Small intestine (tissue), 7 donors: ENCODE measurements around the gene COL4A2. TPM values are rescaled to one million over a fixed set of nuclear protein-coding genes. Genes with fewer than 3 reads are reported as not detected.
A peak's percentile ranks its signal among the peaks of the same experiment; 100 is the strongest.
"Not testable (repeated sequence)": the region's sequence is repeated elsewhere in the genome, so short reads cannot be mapped to it uniquely, and the experiment has no call there.

ENCODE experiments used
- DNase-seq, 2 donors: peaks; one replicate each; pipeline versions ENCODE4 v3.0.0 to v3.0.0-alpha.2; 2013
- FAIRE-seq: peaks from 2 replicates; lab custom pipeline; 2012; peaks lifted over from hg19 to GRCh38; lab: Jason Lieb, UNC
- H3K27ac ChIP-seq, 3 donors: one replicate each; pipeline ENCODE4 v1.5.1; 2013; ENCODE audit warnings: low read length in 2 of 3, mild to moderate bottlenecking in 2 of 3, control low read depth in 1 of 3, inconsistent platforms in 1 of 3, low read depth in 1 of 3, moderate library complexity in 1 of 3
- H3K27me3 ChIP-seq, 3 donors: one replicate each; pipeline ENCODE4 v1.6.1; 2013; ENCODE audit warnings: low read length in 3 of 3, inconsistent platforms in 1 of 3; ENCODE audit not compliant: control insufficient read depth in 3 of 3, insufficient read depth in 3 of 3
- H3K36me3 ChIP-seq, 3 donors: one replicate each; pipeline ENCODE4 v1.6.1; 2013; ENCODE audit warnings: low read length in 3 of 3, inconsistent platforms in 1 of 3, low read depth in 1 of 3, mild to moderate bottlenecking in 1 of 3, moderate library complexity in 1 of 3; ENCODE audit not compliant: control insufficient read depth in 3 of 3, insufficient read depth in 2 of 3
- H3K4me1 ChIP-seq, 3 donors: one replicate each; pipeline ENCODE4 v1.6.1; 2013; ENCODE audit warnings: low read length in 2 of 3, inconsistent platforms in 1 of 3, low read depth in 1 of 3, mild to moderate bottlenecking in 1 of 3, moderate library complexity in 1 of 3; ENCODE audit not compliant: control insufficient read depth in 3 of 3, insufficient read depth in 2 of 3
- H3K4me3 ChIP-seq, 3 donors: one replicate each; pipeline ENCODE4 v1.5.1; 2013; ENCODE audit warnings: low read length in 3 of 3, control low read depth in 1 of 3, inconsistent platforms in 1 of 3, low read depth in 1 of 3, mild to moderate bottlenecking in 1 of 3, moderate library complexity in 1 of 3
- H3K9me3 ChIP-seq, 2 donors: one replicate each; pipeline ENCODE4 v1.6.1; 2013; ENCODE audit warnings: low read depth in 1 of 2, low read length in 1 of 2; ENCODE audit not compliant: control insufficient read depth in 2 of 2, insufficient read depth in 1 of 2
- WGBS, 3 donors: extraction: QIAGEN DNeasy Blood & Tissue Kit; methylation state at CpG; one replicate each; pipeline ENCODE4 v1.1.7; 2013; 5-methylcytosine and 5-hydroxymethylcytosine counted together
- polyA plus RNA-seq, 4 donors: library from polyadenylated mRNA; stranded (reverse) in 3 of 4; unstranded in 1 of 4; fragments of 200-250 nt in 3 of 4; fragments of 120-200 nt in 1 of 4; gene quantifications; one replicate each; pipeline versions ENCODE4 v1.2.1 to v1.2.3, GENCODE V29; 2013
- donor health status: healthy with polysubstance abuse.
- donor health status: control.
- donor health status: control.
- donor health status: Bipolar disorder and iron deficiency.
- donor health status: healthy.

COL4A2 gene
- polyA plus RNA-seq, 4 donors, result 42.3 to 120 (median 64.6) TPM

DNA sequence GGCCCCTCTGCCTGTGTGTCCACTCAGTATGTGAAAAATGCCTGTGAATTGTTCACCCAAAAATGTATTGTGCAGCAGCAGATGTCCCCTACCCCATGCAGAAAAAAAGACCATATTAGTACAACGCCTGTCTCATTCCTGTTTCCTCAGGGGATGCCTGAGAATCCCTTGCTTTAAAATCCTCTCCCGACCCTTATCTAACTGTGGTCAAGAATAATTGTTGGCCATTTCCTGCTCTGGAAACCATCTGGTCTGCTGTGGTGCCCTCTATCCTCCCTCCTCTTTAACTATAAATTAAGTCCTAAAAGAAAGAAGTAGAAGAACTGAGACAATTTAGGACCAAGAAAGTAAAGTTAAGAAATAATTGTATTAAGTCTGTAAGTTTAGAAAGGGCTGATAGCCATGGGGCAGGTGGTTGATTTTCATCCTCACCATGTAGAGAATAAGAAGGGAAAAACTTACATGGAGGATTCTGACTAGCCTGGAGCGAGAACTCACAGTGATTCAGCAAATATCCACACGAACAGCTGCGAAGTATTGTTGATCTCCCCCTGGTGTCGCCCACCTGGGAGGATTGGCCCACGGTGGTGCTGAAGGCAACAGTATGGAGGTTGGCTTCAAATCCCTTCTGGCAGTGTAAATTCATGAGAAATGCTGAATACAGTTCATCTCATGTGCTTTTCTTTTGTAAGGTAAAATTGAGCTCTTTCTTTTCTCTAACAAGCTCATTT lies 85.6 kb downstream of the COL4A2 start:
- DNase-seq (no peak), FAIRE-seq (no peak)
- H3K4me3 ChIP-seq, result no peak overlapping the region
- peaks cover 0 to 19% (median 0%) of the 10 kb centered on the region in 3 donors for H3K36me3 ChIP-seq
- H3K4me1 ChIP-seq, result no peaks in the 10 kb centered on the region
- H3K27ac ChIP-seq, result peak overlapping the region in 1 of 3 donors; percentile 48
- 59 to 79% (median 71%) methylated on average over 7 of the region's 7 CpGs for WGBS, 3 donors
- H3K9me3 ChIP-seq, result peaks cover 0 to 10% of the 10 kb centered on the region in 2 donors
- H3K27me3 ChIP-seq, result no peaks in the 10 kb centered on the region

DNA sequence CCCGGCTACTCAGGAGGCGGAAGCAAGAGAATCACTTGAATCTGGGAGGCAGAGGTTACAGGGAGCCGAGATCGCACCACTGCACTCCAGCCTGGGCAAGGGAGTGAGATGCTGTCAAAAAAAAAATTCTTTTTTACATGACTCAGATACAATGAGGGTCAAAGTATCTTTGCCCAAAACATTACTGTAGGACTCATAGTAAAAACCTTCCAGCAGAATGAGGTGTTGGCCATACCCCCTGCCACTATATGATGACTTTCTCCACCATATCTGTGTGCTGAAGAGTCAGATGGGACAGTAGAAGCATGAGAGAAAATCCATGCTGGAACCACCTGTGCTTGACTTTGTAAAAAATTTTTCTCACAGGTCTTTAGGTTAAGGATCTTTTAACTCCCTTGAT lies 86.7 kb downstream of the COL4A2 start:
- Histone ChIP-seq H3K27me3 (no peaks in the 10 kb centered on the region), H3K9me3 (peaks cover 0 to 10% of the 10 kb centered on the region in 2 donors), H3K36me3 (peaks cover 0 to 12% (median 0%) of the 10 kb centered on the region in 3 donors), H3K4me3 (no peak overlapping the region), H3K27ac (no peak overlapping the region), H3K4me1 (no peaks in the 10 kb centered on the region)
- no peak for DNase-seq
- WGBS, 3 donors, result 86 to 90% (median 89%) methylated on average over 4 of the region's 4 CpGs
- no peak for FAIRE-seq

DNA sequence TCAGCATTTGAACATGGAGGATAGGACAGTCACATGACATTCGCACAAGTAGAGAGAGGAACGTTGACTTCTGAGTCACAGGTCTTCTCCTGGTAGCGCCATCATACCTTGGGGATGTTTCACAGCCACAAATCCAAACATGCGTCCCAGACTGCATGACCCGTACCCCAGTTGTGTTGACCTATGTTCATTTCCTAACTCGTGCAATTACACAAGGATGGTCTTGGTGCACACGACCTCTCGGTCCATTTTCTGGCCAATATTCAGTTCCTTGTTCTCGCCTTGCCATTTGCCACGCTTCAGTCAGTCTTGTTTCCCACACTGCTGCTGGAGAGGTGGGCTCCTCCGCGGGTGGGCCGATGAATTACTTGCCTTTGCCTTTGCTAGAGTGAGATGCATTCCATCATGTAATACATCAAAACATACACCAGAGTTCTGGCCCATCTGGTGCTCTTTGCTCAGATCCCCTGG lies 87.3 kb downstream of the COL4A2 start:
- H3K36me3 ChIP-seq, result peaks cover 0 to 7% (median 0%) of the 10 kb centered on the region in 3 donors
- 87 to 91% (median 90%) methylated on average over 13 of the region's 13 CpGs for WGBS, 3 donors
- H3K27ac ChIP-seq, result peak overlapping the region in 1 of 3 donors; percentile 2
- no peak for FAIRE-seq
- DNase-seq, result no peak
- H3K4me3 ChIP-seq, result no peak overlapping the region
- H3K9me3 ChIP-seq, result peaks cover 0 to 8% of the 10 kb centered on the region in 2 donors
- no peaks in the 10 kb centered on the region for H3K4me1 ChIP-seq
- H3K27me3 ChIP-seq, result no peaks in the 10 kb centered on the region

DNA sequence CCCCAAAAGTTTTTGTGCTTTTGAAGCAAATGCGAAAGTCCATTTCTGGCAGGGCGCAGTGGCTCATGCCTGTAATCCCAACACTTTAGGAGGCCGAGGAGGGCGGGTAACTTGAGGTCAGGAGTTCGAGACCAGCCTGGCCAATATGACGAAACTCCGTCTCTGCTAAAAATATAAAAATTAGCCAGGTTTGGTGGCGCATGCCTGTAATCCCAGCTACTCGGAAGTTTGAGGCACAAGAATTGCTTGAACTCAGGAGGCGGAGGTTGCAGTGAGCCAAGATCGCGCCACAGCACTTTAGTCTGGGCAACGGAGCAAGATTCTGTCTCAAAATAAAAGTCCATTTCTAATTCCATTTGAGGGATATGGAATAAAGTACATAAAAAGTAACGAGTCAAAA lies 88.5 kb downstream of the COL4A2 start:
- H3K36me3 ChIP-seq, FAIRE-seq, H3K4me1 ChIP-seq, DNase-seq, H3K9me3 ChIP-seq, H3K4me3 ChIP-seq, H3K27me3 ChIP-seq: not testable (repeated sequence)
- 84 to 88% (median 85%) methylated on average over 14 of the region's 14 CpGs for WGBS, 3 donors
- peak overlapping the region in 1 of 3 donors; percentile 74 for H3K27ac ChIP-seq

DNA sequence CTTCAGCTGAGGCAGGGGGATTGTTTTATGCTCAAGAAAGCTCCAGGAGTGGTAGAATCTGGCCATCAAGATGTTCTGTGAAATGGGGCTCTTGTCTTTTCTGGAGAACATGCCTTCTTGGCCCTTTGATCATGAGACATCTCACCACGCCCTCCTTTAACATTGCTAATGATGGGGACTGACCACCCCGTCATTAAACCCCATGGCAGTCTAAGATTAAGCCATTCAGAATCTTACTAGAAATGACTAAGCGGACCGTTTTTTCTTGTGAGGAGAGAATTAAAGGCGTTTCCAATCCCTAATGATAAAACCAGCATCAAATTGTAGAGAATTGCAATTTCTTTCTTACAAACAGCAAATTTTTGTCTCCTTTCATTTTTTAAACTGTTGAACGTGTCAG lies 89.4 kb downstream of the COL4A2 start:
- DNase-seq, result no peak
- WGBS, 3 donors, result 55 to 57% (median 57%) methylated on average over 6 of the region's 6 CpGs
- H3K4me3 ChIP-seq, result no peak overlapping the region
- H3K27me3 ChIP-seq, result no peaks in the 10 kb centered on the region
- H3K9me3 ChIP-seq, result no peaks in the 10 kb centered on the region
- FAIRE-seq, result no peak
- H3K4me1 ChIP-seq, result no peaks in the 10 kb centered on the region
- no peaks in the 10 kb centered on the region for H3K36me3 ChIP-seq
- H3K27ac ChIP-seq, result peak overlapping the region in 2 of 3 donors; percentile 66 to 93

DNA sequence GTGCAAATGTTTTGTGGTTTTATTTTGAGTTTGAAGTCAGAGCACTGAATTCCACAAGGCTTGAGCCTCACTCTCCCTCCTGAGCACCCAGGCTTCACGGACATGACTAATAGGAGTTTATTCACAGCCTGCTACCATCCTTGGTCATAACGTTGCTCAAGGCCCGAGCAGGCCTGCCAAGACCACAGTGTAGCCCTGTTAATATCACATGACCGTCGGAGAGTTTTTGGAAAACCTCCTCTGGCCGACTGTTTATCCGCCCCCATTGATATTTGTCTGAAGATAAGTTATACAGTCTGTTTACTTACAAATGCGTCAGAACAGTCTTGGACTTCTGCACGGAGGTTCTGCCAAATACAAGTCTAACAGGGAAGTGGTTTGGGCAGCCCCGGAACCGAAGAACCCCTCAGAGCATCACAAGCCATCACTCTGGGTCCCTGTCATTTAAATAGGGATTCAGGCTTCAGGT lies 89.9 kb downstream of the COL4A2 start:
- Histone ChIP-seq H3K4me1 (no peaks in the 10 kb centered on the region), H3K9me3 (no peaks in the 10 kb centered on the region), H3K4me3 (no peak overlapping the region), H3K27ac (peak overlapping the region in 2 of 3 donors; percentile 68 to 75), H3K36me3 (no peaks in the 10 kb centered on the region), H3K27me3 (no peaks in the 10 kb centered on the region)
- 54 to 65% (median 60%) methylated on average over 11 of the region's 11 CpGs for WGBS, 3 donors
- peak; percentile 11 to 31 for DNase-seq
- FAIRE-seq, result no peak

DNA sequence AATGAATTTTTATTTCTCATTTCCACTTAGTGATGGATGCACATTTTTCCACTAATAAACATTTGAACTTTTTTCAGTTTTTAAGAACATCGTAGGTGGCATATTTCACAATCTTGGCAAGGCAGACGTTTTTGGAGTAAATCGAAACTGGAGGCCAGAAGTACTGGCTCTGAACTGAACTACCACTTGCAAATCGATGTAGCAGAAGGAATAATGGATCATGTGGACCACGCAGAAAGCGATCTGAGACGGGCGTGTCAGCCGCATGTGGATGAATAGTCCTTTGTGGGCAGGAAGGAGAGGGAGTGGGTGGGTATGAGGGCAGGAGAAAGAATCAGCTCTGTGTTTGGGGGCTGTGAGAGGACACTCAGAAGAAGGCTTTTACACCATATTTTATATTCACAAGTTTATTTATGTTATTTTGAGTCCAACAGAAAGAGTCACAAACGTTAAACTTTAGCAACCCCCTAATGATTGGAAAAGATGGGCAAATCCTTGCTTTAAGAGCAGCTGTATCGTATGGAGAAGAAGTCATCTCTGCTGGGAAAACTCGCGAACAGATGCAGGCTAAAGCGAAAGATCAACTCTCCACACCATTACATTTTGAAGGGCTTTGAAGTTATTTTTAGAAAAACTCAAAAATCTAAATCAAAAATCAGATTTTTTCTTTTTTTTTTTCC lies 90.5 kb downstream of the COL4A2 start:
- H3K4me3 ChIP-seq, result no peak overlapping the region
- H3K4me1 ChIP-seq, result no peaks in the 10 kb centered on the region
- WGBS, 3 donors, result 63 to 77% (median 73%) methylated on average over 14 of the region's 14 CpGs
- peaks cover 0 to 3% (median 0%) of the 10 kb centered on the region in 3 donors for H3K36me3 ChIP-seq
- no peak for FAIRE-seq
- no peak for DNase-seq
- peak overlapping the region; percentile 52 to 85 (median 68) for H3K27ac ChIP-seq
- H3K9me3 ChIP-seq, result no peaks in the 10 kb centered on the region
- no peaks in the 10 kb centered on the region for H3K27me3 ChIP-seq
